GM23338 (cell line): ENCODE results near the gene CACNA1D. TPM values are rescaled to one million over a fixed set of nuclear protein-coding genes. Genes with fewer than 3 reads are reported as not detected.

ENCODE experiments used
- ATAC-seq: fragments of 200-7000 bp; cut with Tn5 transposase; 3 replicates; pipeline ENCODE4 v1.9.1; 2020
- DNase-seq: peaks from one replicate; pipeline ENCODE4 v3.0.0-alpha.2; 2015; ENCODE audit warnings: low spot score
- H2AFZ ChIP-seq: fragments of 200-600 bp; sonication (generic); 2 replicates; pipeline ENCODE4 v1.8.0; 2016; ENCODE audit warnings: antibody characterized with exemption, mild to moderate bottlenecking, moderate library complexity
- H3F3A ChIP-seq: fragments of 200-600 bp; sonication (generic); replicated peaks from 2 replicates; pipeline ENCODE4 v1.8.0; 2017; ENCODE audit warnings: antibody characterized with exemption, mixed run types, low read depth
- H3K27ac ChIP-seq: fragments of 200-600 bp; sonication (generic); 2 replicates; pipeline ENCODE4 v1.6.1; 2016; ENCODE audit warnings: low read depth
- H3K27me3 ChIP-seq: fragments of 200-600 bp; sonication (generic); 2 replicates; pipeline ENCODE4 v1.8.0; 2016; ENCODE audit warnings: mild to moderate bottlenecking, mixed run types, moderate library complexity; ENCODE audit not compliant: insufficient read depth
- H3K36me3 ChIP-seq: fragments of 200-600 bp; sonication (generic); 2 replicates; pipeline ENCODE4 v1.8.0; 2016; ENCODE audit warnings: mild to moderate bottlenecking; ENCODE audit not compliant: insufficient read depth
- H3K4me1 ChIP-seq: fragments of 200-600 bp; sonication (generic); 2 replicates; pipeline ENCODE4 v1.8.0; 2016; ENCODE audit warnings: mild to moderate bottlenecking, moderate library complexity; ENCODE audit not compliant: insufficient read depth
- H3K4me2 ChIP-seq: fragments of 200-600 bp; sonication (generic); 2 replicates; pipeline ENCODE4 v1.7.1; 2017; ENCODE audit warnings: mixed run types
- H3K4me3 ChIP-seq: fragments of 200-600 bp; sonication (generic); 2 replicates; pipeline ENCODE4 v1.6.1; 2016; ENCODE audit warnings: mixed run types
- H3K79me2 ChIP-seq: fragments of 200-600 bp; sonication (generic); replicated peaks from 2 replicates; pipeline ENCODE4 v1.8.0; 2017; ENCODE audit warnings: mild to moderate bottlenecking; ENCODE audit not compliant: insufficient read depth
- H3K9me2 ChIP-seq: fragments of 200-600 bp; sonication (generic); 2 replicates; pipeline ENCODE4 v1.8.0; 2017; ENCODE audit not compliant: insufficient read depth
- H4K20me1 ChIP-seq: fragments of 200-600 bp; sonication (generic); replicated peaks from 2 replicates; pipeline ENCODE4 v1.8.0; 2017; ENCODE audit warnings: mild to moderate bottlenecking; ENCODE audit not compliant: insufficient read depth
- H3K27ac Mint-ChIP-seq: 2 replicates; pipeline ENCODE4 v1.8.0; 2020; ENCODE audit warnings: inconsistent platforms, mild to moderate bottlenecking, moderate library complexity, mixed read lengths
- H3K27me3 Mint-ChIP-seq: 3 replicates; pipeline ENCODE4 v1.8.0; 2022; ENCODE audit warnings: low read depth, mild to moderate bottlenecking, moderate library complexity, mixed read lengths, inconsistent platforms; ENCODE audit not compliant: insufficient read depth, poor library complexity
- H3K36me3 Mint-ChIP-seq: 3 replicates; pipeline ENCODE4 v1.8.0; 2021; ENCODE audit warnings: low read depth, mild to moderate bottlenecking, inconsistent platforms, moderate library complexity, mixed read lengths
- H3K4me1 Mint-ChIP-seq: 3 replicates; pipeline ENCODE4 v1.8.0; 2020; ENCODE audit warnings: mild to moderate bottlenecking, inconsistent platforms, mixed read lengths
- H3K4me3 Mint-ChIP-seq: 3 replicates; pipeline ENCODE4 v1.8.0; 2021; ENCODE audit warnings: moderate library complexity, mild to moderate bottlenecking, inconsistent platforms, mixed read lengths
- H3K9me3 Mint-ChIP-seq: 3 replicates; pipeline ENCODE4 v1.8.0; 2020; ENCODE audit warnings: moderate library complexity, mild to moderate bottlenecking, inconsistent platforms, mixed read lengths
- CREB1 ChIP-seq: fragments of 250-450 bp; sonication (Bioruptor Pico); IDR thresholded peaks from 2 replicates; pipeline ENCODE4 v1.5.0; 2020; ENCODE audit warnings: low read depth, mild to moderate bottlenecking, moderate library complexity
- CTCF ChIP-seq, 2 experiments: fragments of 200-600 bp in 1 of 2; sonication (generic) in 1 of 2; conservative IDR thresholded peaks; 2 replicates each; pipeline versions ENCODE4 v1.5.1 to v1.6.1; 2016 to 2017; ENCODE audit warnings: antibody characterized with exemption in 2 of 2, low read depth in 2 of 2, mild to moderate bottlenecking in 2 of 2, moderate library complexity in 1 of 2
- ETS1 ChIP-seq: IDR thresholded peaks from 2 replicates; pipeline ENCODE4 v1.6.1; 2016; ENCODE audit warnings: antibody characterized with exemption
- EZH2 ChIP-seq: fragments of 200-600 bp; sonication (generic); IDR thresholded peaks from one replicate; pipeline ENCODE4 v1.8.0; 2017; ENCODE audit warnings: antibody characterized with exemption, mild to moderate bottlenecking, low read depth; ENCODE audit not compliant: unreplicated experiment
- EZH2phosphoT487 ChIP-seq: fragments of 200-600 bp; sonication (generic); IDR thresholded peaks from one replicate; pipeline ENCODE4 v1.8.1; 2018; ENCODE audit warnings: antibody characterized with exemption; ENCODE audit not compliant: unreplicated experiment
- JUNB ChIP-seq: IDR thresholded peaks from one replicate; pipeline ENCODE4 v1.6.1; 2016; ENCODE audit warnings: antibody characterized with exemption; ENCODE audit not compliant: unreplicated experiment
- NANOG ChIP-seq: IDR thresholded peaks from 2 replicates; pipeline ENCODE4 v1.6.1; 2016; ENCODE audit warnings: antibody characterized with exemption, borderline replicate concordance
- POLR2AphosphoS5 ChIP-seq: IDR thresholded peaks from 2 replicates; pipeline ENCODE4 v1.6.1; 2016; ENCODE audit warnings: antibody characterized with exemption, low read depth
- REST ChIP-seq: IDR thresholded peaks from one replicate; pipeline ENCODE4 v1.6.1; 2018; ENCODE audit warnings: antibody characterized with exemption; ENCODE audit not compliant: unreplicated experiment
- STAT1 ChIP-seq: IDR thresholded peaks from one replicate; pipeline ENCODE4 v1.6.1; 2016; ENCODE audit warnings: antibody characterized with exemption; ENCODE audit not compliant: unreplicated experiment
- ZNF114 ChIP-seq: fragments of 250-450 bp; sonication (Bioruptor Pico); IDR thresholded peaks from 2 replicates; pipeline ENCODE4 v1.5.0; 2020; ENCODE audit warnings: mild to moderate bottlenecking, moderate library complexity
- ZNF331 ChIP-seq: fragments of 250-450 bp; sonication (Bioruptor Pico); IDR thresholded peaks from 2 replicates; pipeline ENCODE4 v1.5.0; 2020; ENCODE audit warnings: low read depth, mild to moderate bottlenecking, moderate library complexity
- ZNF462 ChIP-seq: fragments of 250-450 bp; sonication (Bioruptor Pico); IDR thresholded peaks from 2 replicates; pipeline ENCODE4 v1.5.0; 2020; ENCODE audit warnings: mild to moderate bottlenecking, moderate library complexity
- polyA plus RNA-seq: library from polyadenylated mRNA; unstranded; fragments of >200 nt; fragmentation: Nextera tagmentation; extraction: Ambion mirVana; gene quantifications from 2 replicates; pipeline ENCODE4 v1.2.1, GENCODE V29; 2016
- total RNA-seq: library from RNA; depleted of rRNA; stranded (reverse); fragments of >200 nt; shearing (Covaris generic); gene quantifications from 2 replicates; pipeline ENCODE4 v1.2.3, GENCODE V29; 2014

Gene CACNA1D
- total and polyA plus RNA-seq, 2 experiments from 2014 or later = 1.7 to 1.8 TPM

GRCh38 chr3:53624061-53624857 lies 129.8 kb downstream of the CACNA1D start:
- Histone ChIP-seq H3K4me2 (no peak overlapping the region), H3K27ac (no peak overlapping the region), H3K79me2 (no peaks in the 10 kb centered on the region), H3F3A (no peaks in the 10 kb centered on the region), H3K36me3 (no peaks in the 10 kb centered on the region), H2AFZ (no peak overlapping the region), H3K9me2 (no peaks in the 10 kb centered on the region; the same call in 1 of the 2 replicates), H3K4me1 (no peaks in the 10 kb centered on the region), H4K20me1 (no peaks in the 10 kb centered on the region), H3K27me3 (no peaks in the 10 kb centered on the region), H3K4me3 (no peak overlapping the region)
- Mint-ChIP-seq H3K9me3 (no peaks in the 10 kb centered on the region), H3K4me1 (0 out of 3 replicates have a peak, but pooled peaks cover 3% of the 10 kb centered on the region), H3K27me3 (peaks cover 4% of the 10 kb centered on the region), H3K4me3 (no peak overlapping the region), H3K36me3 (no peaks in the 10 kb centered on the region), H3K27ac (no peak overlapping the region; the same call in 1 of the 2 replicates)
- DNase-seq (no peak), ATAC-seq (no peak; the same call in 2 of the 3 replicates)
- TF ChIP-seq EZH2 (no peak), JUNB (no peak), STAT1 (no peak), NANOG (no peak), ZNF462 (no peak), EZH2phosphoT487 (no peak), CTCF (conservative IDR thresholded peaks at IDR 0.05; ENCODE audit: low read depth in 2 of 2) (no peak), ZNF331 (no peak), CREB1 (CRISPR knock-in tag) (no peak), ETS1 (no peak), REST (no peak), POLR2AphosphoS5 (no peak), ZNF114 (CRISPR knock-in tag) (no peak)
